Natural killer cell treated with Interleukin-12 subunit alpha and Interleukin-12 subunit beta and Interleukin-15 and Interleukin-18, amount 100 ng/mL, for 72 hours (primary cell): ENCODE measurements around the gene TFPI. TPM values are rescaled to one million over a fixed set of nuclear protein-coding genes. Genes with fewer than 3 reads are reported as not detected.

ENCODE experiments used
- ATAC-seq, 2 donors: fragments of 150-1000 bp; cut with Tn5 transposase in 1 of 2; sonication (Bioruptor Pico), chemical (Tn5 transposase) in 1 of 2; 2 replicates each; pipeline ENCODE4 v1.10.0; 2021
- DNase-seq: peaks from one replicate; pipeline ENCODE4 v3.0.0; 2022; ENCODE audit warnings: low spot score
- H3K27ac Mint-ChIP-seq, 2 donors: 1 replicate in 1 of 2; 2 replicates in 1 of 2; pipeline ENCODE4 v1.8.0; 2022; ENCODE audit warnings: mixed read lengths in 2 of 2, mild to moderate bottlenecking in 1 of 2, moderate library complexity in 1 of 2
- H3K27me3 Mint-ChIP-seq, 2 donors: 1 replicate in 1 of 2; 2 replicates in 1 of 2; pipeline ENCODE4 v1.8.0; 2022; ENCODE audit warnings: mixed read lengths in 2 of 2
- H3K36me3 Mint-ChIP-seq: one replicate; pipeline ENCODE4 v1.8.0; 2022; ENCODE audit warnings: mixed read lengths
- H3K4me1 Mint-ChIP-seq, 2 donors: 1 replicate in 1 of 2; 2 replicates in 1 of 2; pipeline ENCODE4 v1.8.0; 2022; ENCODE audit warnings: low read depth in 2 of 2, mixed read lengths in 2 of 2, mild to moderate bottlenecking in 1 of 2
- H3K4me3 Mint-ChIP-seq: one replicate; pipeline ENCODE4 v1.8.0; 2022; ENCODE audit warnings: mixed read lengths
- H3K9me3 Mint-ChIP-seq: 2 replicates; pipeline ENCODE4 v1.8.0; 2022; ENCODE audit warnings: mixed read lengths
- total RNA-seq, 2 donors: library from RNA; stranded (reverse); gene quantifications; one replicate each; pipeline ENCODE4 v1.2.3, GENCODE V29; 2022

TFPI gene
- total RNA-seq, 2 donors from 2014 or later, result 0.56 to 1.9 TPM

DNA sequence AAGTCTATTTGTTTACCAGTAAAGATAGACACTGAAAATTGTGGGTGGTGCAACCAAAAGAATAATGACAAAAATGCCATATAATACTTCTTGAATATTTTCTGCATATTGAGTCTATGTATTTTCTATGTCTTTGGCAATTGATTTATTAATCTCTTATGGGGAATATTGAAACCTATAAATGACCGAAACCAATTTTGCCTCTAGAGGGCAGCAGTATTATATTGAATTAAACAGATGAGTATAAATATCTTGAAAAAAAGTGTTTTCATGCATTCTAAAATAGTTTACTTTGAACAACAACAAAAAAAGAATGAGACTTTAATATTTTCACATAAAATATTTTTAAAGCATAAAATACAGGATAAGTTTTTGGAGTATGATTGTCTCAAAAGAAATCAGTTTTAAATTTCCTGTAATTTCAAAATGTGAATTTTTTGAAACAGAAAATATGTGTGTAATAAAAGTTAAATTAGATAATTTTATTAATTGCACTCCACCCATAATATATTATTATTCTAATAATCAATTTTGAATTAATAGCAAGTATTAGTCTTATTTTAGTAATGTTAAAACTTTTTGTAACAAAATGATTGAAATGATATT lies 56.3 kb downstream of the TFPI start:
- no peak overlapping the region for H3K4me3 Mint-ChIP-seq
- H3K27ac Mint-ChIP-seq, result no peak overlapping the region
- H3K9me3 Mint-ChIP-seq, result peaks cover 6% of the 10 kb centered on the region
- H3K27me3 Mint-ChIP-seq, result no peaks in the 10 kb centered on the region
- ATAC-seq (no peak), DNase-seq (no peak)
- no peaks in the 10 kb centered on the region for H3K36me3 Mint-ChIP-seq
- no peaks in the 10 kb centered on the region for H3K4me1 Mint-ChIP-seq

DNA sequence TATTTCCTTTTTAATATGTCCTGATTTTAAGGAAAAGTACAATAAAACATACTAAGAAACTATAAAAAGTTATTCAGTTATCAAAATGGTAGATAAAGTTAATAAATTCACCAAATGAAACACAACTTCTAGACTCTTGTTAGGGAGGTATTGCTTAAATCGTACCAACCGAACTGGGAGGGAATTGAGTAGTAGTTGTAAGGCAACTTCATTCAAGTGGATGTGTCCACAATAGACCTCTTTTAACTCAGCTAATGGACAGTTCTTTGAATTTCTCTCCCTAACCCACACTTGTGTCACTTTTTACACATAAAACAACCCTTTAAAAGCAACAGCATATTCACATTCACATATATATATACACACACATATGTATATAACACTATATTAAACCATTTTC lies 57.1 kb downstream of the TFPI start:
- H3K4me3 Mint-ChIP-seq, result no peak overlapping the region
- no peaks in the 10 kb centered on the region for H3K36me3 Mint-ChIP-seq
- H3K4me1 Mint-ChIP-seq, result no peaks in the 10 kb centered on the region
- peaks cover 6% of the 10 kb centered on the region for H3K9me3 Mint-ChIP-seq
- ATAC-seq, result no peak
- H3K27ac Mint-ChIP-seq, result no peak overlapping the region
- no peak for DNase-seq
- no peaks in the 10 kb centered on the region for H3K27me3 Mint-ChIP-seq

DNA sequence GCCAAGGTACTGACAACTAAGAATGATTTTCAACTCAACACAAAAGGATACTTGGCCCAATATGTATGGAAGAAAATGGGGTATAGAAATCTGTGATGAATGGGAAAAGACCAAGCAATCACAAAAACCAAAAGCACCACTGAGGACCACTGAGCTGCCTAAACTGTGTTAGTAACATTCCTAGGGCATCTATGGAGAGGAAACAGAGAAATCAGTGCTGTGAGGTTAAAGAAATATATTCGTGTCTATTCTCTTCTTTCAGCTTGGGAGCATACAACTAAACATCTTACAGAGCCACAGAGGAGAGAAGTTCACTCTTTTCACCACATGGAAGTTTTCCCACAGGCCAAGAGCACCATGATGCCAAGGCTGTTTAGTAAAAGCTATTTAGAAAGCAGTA lies 58.9 kb downstream of the TFPI start:
- H3K9me3 Mint-ChIP-seq, result peaks cover 6% of the 10 kb centered on the region
- ATAC-seq, result no peak

DNA sequence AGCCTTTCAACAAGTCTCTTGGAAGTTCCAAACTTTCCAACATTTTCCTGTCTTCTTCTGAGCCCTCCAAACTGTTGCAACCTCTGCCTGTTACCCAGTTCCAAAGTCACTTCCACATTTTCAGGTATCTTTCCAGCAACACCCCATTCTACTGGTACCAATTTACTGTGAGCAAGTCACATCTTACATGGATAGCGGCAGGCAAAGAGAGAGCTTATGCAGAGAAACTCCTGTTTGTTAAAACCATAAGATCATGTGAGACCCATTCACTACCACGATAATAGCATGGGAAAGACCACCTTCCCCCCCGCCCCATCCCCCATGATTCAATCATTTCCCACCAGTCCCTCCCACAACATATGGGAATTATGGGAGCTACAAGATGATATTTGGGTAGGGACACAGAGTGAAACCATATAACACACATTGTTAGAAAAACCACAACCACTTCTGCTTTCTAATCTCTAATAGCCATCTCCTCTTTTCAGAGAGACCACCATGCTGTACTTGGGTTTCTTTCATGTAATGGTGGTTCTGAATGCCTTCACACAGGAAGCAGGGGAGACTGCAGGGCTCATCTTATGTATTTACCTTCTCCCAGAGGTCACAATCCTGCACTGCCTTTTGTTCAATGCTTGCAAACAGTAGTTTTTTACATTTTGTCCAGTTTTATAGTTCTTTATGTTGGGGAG lies 60.2 kb downstream of the TFPI start:
- no peaks in the 10 kb centered on the region for H3K36me3 Mint-ChIP-seq
- no peaks in the 10 kb centered on the region for H3K27me3 Mint-ChIP-seq
- DNase-seq (no peak), ATAC-seq (no peak)
- no peak overlapping the region for H3K27ac Mint-ChIP-seq
- no peak overlapping the region for H3K4me3 Mint-ChIP-seq
- no peaks in the 10 kb centered on the region for H3K4me1 Mint-ChIP-seq
- H3K9me3 Mint-ChIP-seq, result peaks cover 6% of the 10 kb centered on the region

More for the DNA sequence above, 58.9 kb downstream of the TFPI start:
- no peaks in the 10 kb centered on the region for H3K27me3 Mint-ChIP-seq
- H3K36me3 Mint-ChIP-seq, result no peaks in the 10 kb centered on the region
- no peak overlapping the region for H3K4me3 Mint-ChIP-seq
- H3K27ac Mint-ChIP-seq, result no peak overlapping the region
- DNase-seq, result no peak
- no peaks in the 10 kb centered on the region for H3K4me1 Mint-ChIP-seq

DNA sequence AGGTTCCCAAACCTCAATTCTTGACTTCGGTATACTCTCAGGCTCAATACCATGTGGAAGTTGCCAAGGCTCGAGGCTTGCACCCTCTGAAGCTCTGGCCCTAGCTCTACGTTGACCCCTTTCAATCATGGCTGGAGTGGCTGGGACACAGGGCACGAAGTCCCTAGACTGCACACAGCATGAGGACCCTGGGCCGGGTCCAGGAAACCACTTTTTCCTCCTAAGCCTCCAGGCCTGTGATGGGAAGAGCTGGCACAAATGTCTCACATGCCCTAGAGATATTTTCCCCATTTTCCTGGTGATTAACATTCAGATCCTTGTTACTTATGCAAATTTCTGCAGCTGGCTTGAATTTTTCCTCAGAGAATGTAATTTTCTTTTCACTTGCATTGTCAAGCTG lies 61.1 kb downstream of the TFPI start:
- DNase-seq (no peak), ATAC-seq (no peak)
- Mint-ChIP-seq H3K9me3 (peaks cover 6% of the 10 kb centered on the region), H3K4me3 (no peak overlapping the region), H3K27ac (no peak overlapping the region), H3K27me3 (no peaks in the 10 kb centered on the region), H3K4me1 (no peaks in the 10 kb centered on the region), H3K36me3 (no peaks in the 10 kb centered on the region)

DNA sequence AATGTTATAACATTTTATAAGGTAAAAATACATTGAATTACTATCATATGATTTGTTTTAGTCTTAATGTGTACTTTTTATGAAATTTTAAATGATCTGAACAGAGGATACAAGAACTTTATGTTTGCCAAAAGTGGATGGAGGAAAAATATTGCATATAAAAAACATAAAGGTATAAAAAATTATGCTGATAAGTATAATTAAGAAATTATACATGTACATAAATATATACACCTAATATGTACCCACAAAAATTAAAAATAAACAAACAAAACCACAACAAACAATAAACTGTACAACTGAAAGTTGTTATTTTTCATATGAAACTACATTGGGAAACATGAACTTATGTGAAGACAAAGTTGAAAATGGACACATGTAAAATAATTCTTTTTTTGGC lies 68.0 kb downstream of the TFPI start:
- no peaks in the 10 kb centered on the region for H3K27me3 Mint-ChIP-seq
- H3K4me3 Mint-ChIP-seq, result no peak overlapping the region
- no peaks in the 10 kb centered on the region for H3K9me3 Mint-ChIP-seq
- H3K36me3 Mint-ChIP-seq, result no peaks in the 10 kb centered on the region
- no peaks in the 10 kb centered on the region for H3K4me1 Mint-ChIP-seq
- no peak for DNase-seq
- H3K27ac Mint-ChIP-seq, result no peak overlapping the region
- no peak for ATAC-seq

DNA sequence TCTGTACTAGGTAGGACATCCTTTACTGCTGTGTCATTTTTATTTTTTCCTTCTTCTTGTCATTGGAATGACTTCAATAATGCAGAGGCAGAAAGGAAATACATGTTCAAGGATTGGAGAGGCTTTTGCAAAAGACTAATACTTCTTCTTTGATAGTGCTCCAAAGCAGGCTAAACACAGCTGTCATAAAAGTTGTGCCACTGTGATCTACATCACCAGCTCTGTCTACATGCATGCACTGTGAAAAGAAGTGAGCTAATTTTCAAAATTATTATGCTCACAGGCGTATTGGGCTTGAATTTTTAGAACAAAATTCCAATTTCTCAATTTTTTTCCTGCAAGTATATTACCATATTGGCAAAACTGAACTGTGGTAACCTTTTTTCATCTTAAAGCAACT lies 68.7 kb downstream of the TFPI start:
- Mint-ChIP-seq H3K27me3 (no peaks in the 10 kb centered on the region), H3K4me1 (no peaks in the 10 kb centered on the region), H3K36me3 (no peaks in the 10 kb centered on the region), H3K4me3 (no peak overlapping the region), H3K9me3 (no peaks in the 10 kb centered on the region), H3K27ac (no peak overlapping the region)
- ATAC-seq, result no peak
- no peak for DNase-seq

DNA sequence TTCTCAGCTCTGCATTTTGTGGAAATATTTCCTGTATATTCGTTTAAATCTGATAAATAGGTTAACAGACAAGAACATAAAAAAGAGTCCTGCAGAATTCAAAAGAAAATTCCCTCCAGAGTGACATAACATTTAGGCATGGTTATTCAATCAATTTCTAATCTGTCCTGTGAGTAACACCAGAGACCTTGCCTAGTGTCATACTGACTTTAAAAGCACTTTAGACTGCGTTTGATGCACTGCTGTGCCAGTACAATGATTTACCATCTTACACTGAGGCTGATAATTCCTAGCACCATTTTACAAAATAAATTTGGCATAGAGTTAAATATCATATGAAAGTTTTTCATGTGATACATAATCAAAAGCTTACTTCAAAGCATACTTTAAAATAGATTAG lies 70.7 kb downstream of the TFPI start:
- Mint-ChIP-seq H3K36me3 (no peaks in the 10 kb centered on the region), H3K9me3 (no peaks in the 10 kb centered on the region), H3K27me3 (no peaks in the 10 kb centered on the region), H3K27ac (no peak overlapping the region), H3K4me3 (no peak overlapping the region), H3K4me1 (no peaks in the 10 kb centered on the region)
- DNase-seq (no peak), ATAC-seq (no peak)

DNA sequence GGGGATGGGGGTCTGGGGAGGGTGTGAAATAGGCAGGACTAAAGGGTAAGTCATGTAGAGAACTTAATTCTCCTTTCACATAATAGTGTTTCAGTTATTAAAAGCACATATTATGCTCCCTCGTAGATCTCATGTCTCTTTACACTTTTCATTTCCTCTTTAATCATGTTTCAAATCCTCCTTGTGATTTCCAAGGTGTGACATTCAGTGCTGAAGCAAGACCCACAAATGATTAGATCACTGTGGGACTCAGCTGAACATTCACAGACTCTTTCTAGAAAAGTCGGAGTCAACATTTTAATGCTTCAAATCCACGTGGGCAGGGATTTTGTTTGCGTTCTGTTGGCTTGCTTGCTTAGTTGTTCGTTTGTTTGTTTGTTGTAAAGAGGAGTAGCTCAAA lies 71.4 kb downstream of the TFPI start:
- Mint-ChIP-seq H3K36me3 (no peaks in the 10 kb centered on the region), H3K27me3 (no peaks in the 10 kb centered on the region), H3K4me3 (no peak overlapping the region), H3K9me3 (no peaks in the 10 kb centered on the region), H3K27ac (no peak overlapping the region), H3K4me1 (no peaks in the 10 kb centered on the region)
- ATAC-seq, result no peak
- DNase-seq, result no peak

DNA sequence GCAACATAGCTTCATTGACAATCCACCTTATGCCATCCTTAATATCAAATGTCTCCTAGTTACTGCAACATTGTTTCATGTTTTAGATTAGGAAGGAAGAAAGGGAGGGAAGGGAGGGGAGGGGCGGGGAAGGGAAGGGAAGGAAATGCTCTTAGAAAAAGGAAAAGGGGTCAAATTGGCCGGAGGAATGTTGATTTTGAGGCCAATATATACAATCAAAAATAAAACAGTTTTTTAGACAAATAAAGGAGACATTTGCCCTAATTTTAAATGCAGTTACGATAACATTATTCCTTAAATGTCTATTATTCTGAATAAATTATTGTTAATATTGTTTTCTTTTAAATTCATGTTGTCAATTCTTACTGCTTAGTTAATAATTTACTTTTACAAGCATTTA lies 72.7 kb downstream of the TFPI start:
- no peaks in the 10 kb centered on the region for H3K4me1 Mint-ChIP-seq
- H3K4me3 Mint-ChIP-seq, result no peak overlapping the region
- H3K36me3 Mint-ChIP-seq, result no peaks in the 10 kb centered on the region
- H3K9me3 Mint-ChIP-seq, result no peaks in the 10 kb centered on the region
- H3K27ac Mint-ChIP-seq, result no peak overlapping the region
- ATAC-seq (no peak), DNase-seq (no peak)
- no peaks in the 10 kb centered on the region for H3K27me3 Mint-ChIP-seq

DNA sequence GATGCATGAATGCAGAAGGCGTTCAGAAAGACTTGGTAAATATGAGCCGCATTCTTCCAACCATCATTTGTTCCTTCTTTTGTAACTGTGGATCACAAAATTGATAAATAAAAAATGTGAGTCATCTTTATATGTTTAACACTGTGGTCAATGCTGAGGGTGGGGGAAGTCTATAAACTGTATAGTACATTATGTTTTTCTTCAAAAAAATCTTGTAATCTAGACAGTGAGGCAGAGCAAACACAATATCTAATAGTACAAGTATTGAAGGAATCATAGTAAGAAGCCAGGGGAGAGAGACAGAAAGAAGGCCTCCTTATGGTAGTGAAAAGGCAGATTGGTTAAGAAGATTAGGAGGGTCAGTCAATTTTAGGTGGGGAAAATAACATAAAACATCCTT lies 75.5 kb downstream of the TFPI start:
- Mint-ChIP-seq H3K27ac (no peak overlapping the region), H3K4me3 (no peak overlapping the region), H3K27me3 (no peaks in the 10 kb centered on the region), H3K4me1 (no peaks in the 10 kb centered on the region), H3K9me3 (no peaks in the 10 kb centered on the region), H3K36me3 (no peaks in the 10 kb centered on the region)
- DNase-seq (no peak), ATAC-seq (no peak)

DNA sequence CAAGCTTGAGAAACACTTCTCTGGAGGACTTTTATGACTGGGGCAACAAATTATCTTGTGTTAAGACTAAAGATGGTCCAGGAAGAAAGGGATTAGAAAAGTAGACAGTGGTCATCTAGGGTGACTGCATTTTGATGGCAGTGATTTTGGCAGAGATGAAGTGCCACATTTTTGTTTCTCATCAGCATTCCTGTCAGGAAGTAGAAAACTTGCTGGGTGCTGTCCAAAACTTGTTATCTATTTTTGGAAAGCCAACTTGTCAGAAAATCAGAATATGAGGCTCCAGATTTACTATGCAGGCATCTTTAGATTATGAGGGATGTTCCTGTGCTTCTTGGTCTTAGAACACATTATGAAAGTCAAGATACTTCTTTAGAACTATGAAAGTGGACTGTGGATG lies 77.2 kb downstream of the TFPI start:
- Mint-ChIP-seq H3K27me3 (no peaks in the 10 kb centered on the region), H3K27ac (no peak overlapping the region)

DNA sequence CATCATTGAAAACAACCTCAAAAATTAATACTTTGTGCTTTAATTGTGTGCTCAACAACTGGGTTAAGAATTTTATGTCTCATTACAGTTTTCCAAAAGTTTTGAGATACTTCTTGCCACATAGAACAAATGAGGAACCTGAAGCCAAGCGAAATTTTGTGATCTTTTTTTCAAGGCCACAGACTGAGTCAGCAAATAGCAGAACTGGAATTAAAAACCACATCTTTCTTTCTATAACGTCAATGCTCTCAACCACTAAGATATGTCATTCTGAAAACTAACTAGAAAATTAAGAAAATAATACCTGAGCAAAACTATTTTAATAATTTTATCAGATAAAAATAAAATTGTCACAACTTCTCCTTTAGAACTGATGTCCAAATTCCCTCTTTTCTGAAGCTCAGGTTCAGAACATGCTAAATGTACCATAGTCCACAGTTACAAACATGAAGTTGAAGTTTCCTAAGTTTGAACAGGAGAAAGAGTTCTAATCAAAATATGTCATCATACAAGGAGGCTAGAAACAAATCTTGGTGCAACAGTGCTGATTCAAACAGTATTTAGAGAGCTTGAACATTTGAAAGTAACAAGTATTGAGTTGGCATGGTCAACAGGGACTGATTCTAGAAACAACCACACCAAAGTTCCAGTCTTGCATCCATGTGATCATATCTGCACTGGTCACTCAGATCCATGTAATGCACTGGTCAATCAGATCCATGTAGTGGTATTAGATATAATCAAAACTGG lies 78.6 kb downstream of the TFPI start:
- H3K27me3 Mint-ChIP-seq, result no peaks in the 10 kb centered on the region
- H3K9me3 Mint-ChIP-seq, result no peaks in the 10 kb centered on the region
- no peak for DNase-seq
- no peak overlapping the region for H3K27ac Mint-ChIP-seq
- no peaks in the 10 kb centered on the region for H3K36me3 Mint-ChIP-seq
- ATAC-seq, result no peak
- no peaks in the 10 kb centered on the region for H3K4me1 Mint-ChIP-seq
- no peak overlapping the region for H3K4me3 Mint-ChIP-seq

More for the DNA sequence above, 77.2 kb downstream of the TFPI start:
- Mint-ChIP-seq H3K9me3 (no peaks in the 10 kb centered on the region), H3K36me3 (no peaks in the 10 kb centered on the region), H3K4me1 (no peaks in the 10 kb centered on the region), H3K4me3 (no peak overlapping the region)
- DNase-seq (no peak), ATAC-seq (no peak)

DNA sequence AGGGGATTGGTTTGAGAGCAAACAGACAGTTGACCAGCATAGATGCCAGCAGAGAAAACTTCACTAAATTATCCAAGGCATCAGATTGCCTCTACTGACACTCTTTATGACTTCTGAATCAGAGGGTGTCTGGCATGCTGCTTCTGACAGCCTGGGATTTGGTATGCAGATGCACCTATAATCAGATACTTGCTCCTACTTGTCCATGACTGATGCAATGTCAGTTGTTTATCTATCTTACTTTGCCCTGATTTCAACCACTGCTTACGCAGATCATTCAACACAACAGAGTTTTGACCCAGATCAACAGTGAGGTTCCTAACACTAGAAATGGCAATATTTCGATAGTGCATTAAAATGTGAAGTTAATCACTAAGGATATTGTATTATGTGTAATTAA lies 83.5 kb downstream of the TFPI start:
- H3K27ac Mint-ChIP-seq, result no peak overlapping the region
- no peaks in the 10 kb centered on the region for H3K36me3 Mint-ChIP-seq
- no peaks in the 10 kb centered on the region for H3K9me3 Mint-ChIP-seq
- no peaks in the 10 kb centered on the region for H3K4me1 Mint-ChIP-seq
- H3K27me3 Mint-ChIP-seq, result no peaks in the 10 kb centered on the region
- DNase-seq (no peak), ATAC-seq (no peak)
- H3K4me3 Mint-ChIP-seq, result no peak overlapping the region
